Stimulated activated effector memory CD8-positive, alpha-beta T cell treated with anti-CD3 and anti-CD28 coated beads, Interleukin-12 subunit alpha, Interleukin-12 subunit beta, amount 100 ng/mL, for 72 hours (primary cell): Measurements from ENCODE around the gene ACP2.

ENCODE experiments used
- ATAC-seq: fragments of 150-1000 bp; cut with Tn5 transposase; 2 replicates; pipeline ENCODE4 v1.10.0; 2021
- DNase-seq, 2 donors: peaks; one replicate each; pipeline ENCODE4 v3.0.0; 2021 to 2022; ENCODE audit warnings: low spot score in 2 of 2
- H3K27ac Mint-ChIP-seq: one replicate; pipeline ENCODE4 v1.8.0; 2022; ENCODE audit warnings: mild to moderate bottlenecking, mixed read lengths
- H3K36me3 Mint-ChIP-seq: one replicate; pipeline ENCODE4 v1.8.0; 2022; ENCODE audit warnings: mild to moderate bottlenecking, mixed read lengths
- H3K4me1 Mint-ChIP-seq: one replicate; pipeline ENCODE4 v1.8.0; 2022; ENCODE audit warnings: mixed read lengths
- H3K4me3 Mint-ChIP-seq: one replicate; pipeline ENCODE4 v1.8.0; 2022; ENCODE audit warnings: mild to moderate bottlenecking, mixed read lengths
- H3K9me3 Mint-ChIP-seq: one replicate; pipeline ENCODE4 v1.8.0; 2022; ENCODE audit warnings: mixed read lengths

ACP2 gene

GRCh38 chr11:47257517-47258316 is 9.1 kb upstream of the ACP2 start, which contains the start of gene NR1H3:
Gene NR1H3 (plus strand): TSS chr11:47257996. CDS start chr11:47259217, 1,221 bp downstream.
- no peaks in the 10 kb centered on the region for H3K9me3 Mint-ChIP-seq
- DNase-seq: no peak
- H3K27ac Mint-ChIP-seq: peak within 1 kb of the TSS; percentile 58
- peaks cover 13% of the 10 kb centered on the region for H3K4me1 Mint-ChIP-seq
- no peaks in the 10 kb centered on the region for H3K36me3 Mint-ChIP-seq
- peak; percentile 38 for ATAC-seq
- no peak within 1 kb of the TSS for H3K4me3 Mint-ChIP-seq

DNA sequence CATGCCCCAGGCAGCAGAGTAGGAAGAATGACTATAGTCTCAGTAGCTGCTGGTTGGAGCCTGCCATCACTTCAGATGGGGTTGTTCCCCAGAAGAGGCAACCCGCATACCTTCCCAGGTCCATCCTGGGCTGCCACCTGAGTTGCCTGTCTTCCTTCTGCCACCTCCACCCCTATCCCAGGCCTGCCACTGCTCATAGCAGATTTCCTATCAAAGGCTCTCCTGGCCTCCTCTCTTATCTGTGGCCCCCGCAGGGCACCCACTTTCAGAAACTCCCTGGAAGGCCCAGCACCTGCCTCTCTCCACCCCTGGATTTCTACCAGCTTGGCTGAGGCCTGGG is 8.5 kb upstream of the ACP2 start:
- ATAC-seq (no peak), DNase-seq (no peak)
- Mint-ChIP-seq H3K9me3 (no peaks in the 10 kb centered on the region), H3K4me3 (no peak overlapping the region), H3K27ac (peak overlapping the region; percentile 58), H3K4me1 (peaks cover 13% of the 10 kb centered on the region), H3K36me3 (no peaks in the 10 kb centered on the region)

- H3K27ac Mint-ChIP-seq: peak overlapping the region; percentile 63
- DNase-seq: no peak
- H3K9me3 Mint-ChIP-seq: no peaks in the 10 kb centered on the region
- H3K4me1 Mint-ChIP-seq: peaks cover 13% of the 10 kb centered on the region
- ATAC-seq: no peak
- H3K36me3 Mint-ChIP-seq: no peaks in the 10 kb centered on the region
- H3K4me3 Mint-ChIP-seq: no peak overlapping the region
These were observed 7.8 kb upstream of the ACP2 start for GRCh38 chr11:47256374-47256773.

DNA sequence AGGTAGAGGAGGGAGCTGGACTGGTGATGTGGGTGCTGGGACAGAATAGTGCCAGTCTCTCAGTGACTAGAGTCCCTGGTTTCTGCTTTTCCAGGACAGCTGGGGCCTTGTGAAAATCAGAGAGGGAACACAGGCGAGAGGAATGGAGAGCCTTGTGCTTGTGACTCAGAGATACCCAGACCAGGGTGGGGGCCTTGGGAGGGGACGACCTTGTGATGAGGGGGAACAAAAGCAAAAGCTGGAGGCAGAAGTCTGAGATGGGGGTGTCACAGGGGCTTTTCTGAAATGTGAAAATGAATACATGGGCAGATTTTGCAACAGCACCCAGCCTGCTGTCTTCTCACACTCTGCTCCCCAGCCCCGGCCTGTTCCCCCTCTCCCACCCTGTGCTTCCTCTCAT is 5.8 kb upstream of the ACP2 start:
- no peak for DNase-seq
- Mint-ChIP-seq H3K4me3 (no peak overlapping the region), H3K36me3 (no peaks in the 10 kb centered on the region), H3K27ac (peak overlapping the region; percentile 63), H3K9me3 (no peaks in the 10 kb centered on the region), H3K4me1 (peaks cover 11% of the 10 kb centered on the region)
- no peak for ATAC-seq

- ATAC-seq (no peak), DNase-seq (no peak)
- Mint-ChIP-seq H3K4me1 (peaks cover 15% of the 10 kb centered on the region), H3K27ac (no peak overlapping the region), H3K9me3 (no peaks in the 10 kb centered on the region), H3K36me3 (no peaks in the 10 kb centered on the region), H3K4me3 (no peak overlapping the region)
These were observed 5.0 kb upstream of the ACP2 start for GRCh38 chr11:47253660-47254059.

DNA sequence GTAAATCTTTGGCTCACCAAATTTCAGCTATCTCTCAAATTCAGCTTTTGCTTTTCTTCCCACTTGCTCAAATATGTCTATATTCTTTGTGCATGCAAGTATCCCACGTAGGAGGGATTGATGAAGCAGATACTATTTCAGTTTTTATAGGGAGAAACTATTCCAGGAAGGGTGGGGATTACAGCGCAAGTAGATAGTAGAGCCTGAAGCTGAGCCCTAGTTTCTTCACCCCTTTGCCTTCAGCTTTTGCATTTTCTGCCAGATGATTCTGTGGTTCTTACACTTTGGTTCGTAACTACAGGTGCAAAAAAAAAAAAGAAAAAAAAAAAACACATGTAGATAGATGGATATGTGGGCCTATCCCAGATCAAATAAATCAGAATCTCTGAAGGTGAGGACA is 3.1 kb upstream of the ACP2 start:
- ATAC-seq: no peak
- H3K36me3 Mint-ChIP-seq: peaks cover 4% of the 10 kb centered on the region
- peaks cover 22% of the 10 kb centered on the region for H3K4me1 Mint-ChIP-seq
- H3K9me3 Mint-ChIP-seq: no peaks in the 10 kb centered on the region
- no peak overlapping the region for H3K4me3 Mint-ChIP-seq
- no peak for DNase-seq
- H3K27ac Mint-ChIP-seq: no peak overlapping the region

DNA sequence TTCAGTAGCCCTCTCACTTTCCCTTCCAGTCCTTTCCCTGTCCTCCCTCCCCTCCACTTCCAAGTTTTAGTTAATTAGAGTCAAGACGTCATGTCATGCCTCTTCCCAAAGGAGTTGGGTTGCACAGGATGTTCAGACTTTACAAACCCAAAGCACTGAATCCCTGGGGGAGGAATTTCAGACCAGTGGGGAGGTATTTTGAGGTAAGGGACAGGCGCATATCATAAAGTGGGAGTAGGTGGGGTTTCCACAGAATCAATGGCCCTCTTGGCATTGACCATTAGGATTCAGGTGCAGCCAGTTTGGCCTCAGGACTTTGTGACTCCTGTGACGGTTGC is 733 bp upstream of the ACP2 start:
- DNase-seq (no peak), ATAC-seq (no peak)
- Mint-ChIP-seq H3K9me3 (no peaks in the 10 kb centered on the region), H3K4me1 (peaks cover 28% of the 10 kb centered on the region), H3K27ac (peak overlapping the region; percentile 99), H3K36me3 (peaks cover 28% of the 10 kb centered on the region), H3K4me3 (peak overlapping the region; percentile 99)

DNA sequence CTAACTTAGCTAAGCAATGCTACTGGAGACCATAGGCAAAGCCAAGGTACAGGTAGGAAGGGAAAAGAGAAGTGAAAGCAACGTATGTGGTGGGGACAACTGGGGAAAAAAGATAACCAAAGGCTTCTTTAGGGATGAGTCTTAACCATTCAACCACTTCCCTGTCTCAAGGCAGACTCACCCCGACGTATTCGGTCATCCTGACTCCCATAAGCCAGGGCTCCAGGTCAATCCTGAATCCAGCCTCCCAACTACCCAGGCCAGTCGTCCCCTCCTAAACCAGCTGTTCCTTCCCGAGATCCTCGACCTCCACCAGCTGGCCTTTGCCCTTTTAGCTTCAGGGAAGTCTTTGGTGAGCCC is 330 bp downstream of the ACP2 start:
- peak overlapping the region; percentile 99 for H3K27ac Mint-ChIP-seq
- DNase-seq (no peak), ATAC-seq (peak; percentile 38)
- H3K9me3 Mint-ChIP-seq: no peaks in the 10 kb centered on the region
- peak overlapping the region; percentile 99 for H3K4me3 Mint-ChIP-seq
- peaks cover 38% of the 10 kb centered on the region for H3K36me3 Mint-ChIP-seq
- peaks cover 28% of the 10 kb centered on the region for H3K4me1 Mint-ChIP-seq

DNA sequence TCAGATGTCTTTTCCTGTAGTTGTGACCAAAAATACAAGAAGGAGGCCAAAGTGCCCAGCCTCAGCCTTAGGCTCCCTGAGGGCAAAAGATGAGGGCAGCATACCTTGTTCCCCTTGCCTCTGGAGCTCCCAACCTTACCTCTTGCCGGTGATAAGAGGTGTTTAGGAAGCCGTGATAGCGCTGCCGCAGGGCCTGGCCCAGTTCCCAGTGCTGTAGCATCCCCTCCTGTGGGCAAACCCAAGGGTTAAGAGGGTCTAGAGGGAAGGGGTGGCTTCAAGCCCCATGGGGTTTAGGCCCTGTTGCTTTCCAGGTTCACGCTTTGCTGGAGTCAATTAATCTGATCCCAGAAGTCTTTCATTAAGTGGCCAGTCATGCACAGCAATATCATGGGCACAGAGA is 1.1 kb downstream of the ACP2 start:
- no peak for DNase-seq
- Mint-ChIP-seq H3K36me3 (peaks cover 46% of the 10 kb centered on the region), H3K4me1 (peaks cover 28% of the 10 kb centered on the region), H3K9me3 (no peaks in the 10 kb centered on the region), H3K27ac (peak overlapping the region; percentile 99), H3K4me3 (peak overlapping the region; percentile 99)
- ATAC-seq: no peak

- H3K4me3 Mint-ChIP-seq: no peak overlapping the region
- ATAC-seq: no peak
- H3K4me1 Mint-ChIP-seq: peaks cover 45% of the 10 kb centered on the region
- DNase-seq: no peak
- H3K9me3 Mint-ChIP-seq: no peaks in the 10 kb centered on the region
- H3K36me3 Mint-ChIP-seq: peaks cover 63% of the 10 kb centered on the region
- H3K27ac Mint-ChIP-seq: peak overlapping the region; percentile 17
These were observed 2.8 kb downstream of the ACP2 start for GRCh38 chr11:47245611-47246357.

DNA sequence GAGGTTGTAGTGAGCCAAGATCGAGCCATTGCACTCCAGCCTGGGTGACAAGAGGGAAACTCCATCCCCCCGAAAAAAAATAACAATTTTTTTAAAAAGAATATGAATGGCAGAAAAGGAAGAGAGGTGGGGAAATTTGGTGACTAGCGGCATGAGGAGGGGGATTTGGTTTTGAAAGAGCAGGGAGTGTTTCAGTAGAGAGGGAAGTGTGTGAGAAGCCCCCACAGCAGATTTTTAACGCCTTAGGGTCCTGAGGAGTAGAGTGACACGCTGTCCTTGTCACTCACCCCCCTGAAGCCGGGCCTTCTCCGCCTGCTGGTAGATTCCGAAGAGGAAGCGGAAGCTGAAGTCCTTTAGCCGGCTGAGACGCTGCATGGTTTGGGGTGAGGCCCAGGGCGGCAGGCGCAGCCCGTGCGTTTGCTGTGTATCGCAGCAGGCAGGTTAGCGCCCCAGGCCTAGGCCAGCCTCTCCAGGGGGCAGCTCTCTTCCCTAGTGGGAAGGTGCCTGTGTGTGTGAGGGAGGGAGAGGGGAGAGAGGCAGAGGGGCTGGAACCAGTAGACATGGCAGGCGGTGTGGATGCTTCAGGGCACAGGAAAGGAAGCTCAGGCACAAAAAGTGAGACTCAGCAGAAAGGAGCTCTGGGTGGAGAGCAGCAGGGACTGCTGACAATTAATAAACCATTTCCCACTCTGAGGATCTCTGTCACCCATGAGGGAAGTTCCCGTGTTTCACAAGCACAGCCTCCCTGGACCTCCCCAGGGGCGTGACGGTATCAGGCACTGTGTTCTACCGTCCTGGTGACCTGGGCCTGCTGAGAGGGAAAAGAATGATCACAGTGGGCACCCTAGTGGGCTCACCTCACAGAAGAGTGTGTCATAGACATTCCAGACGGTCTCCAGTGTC is 3.9 kb downstream of the ACP2 start:
- no peak overlapping the region for H3K4me3 Mint-ChIP-seq
- peaks cover 74% of the 10 kb centered on the region for H3K36me3 Mint-ChIP-seq
- no peaks in the 10 kb centered on the region for H3K9me3 Mint-ChIP-seq

GRCh38 chr11:47243454-47243853 is 5.2 kb downstream of the ACP2 start:
- H3K4me3 Mint-ChIP-seq: no peak overlapping the region
- ATAC-seq: no peak
- no peaks in the 10 kb centered on the region for H3K9me3 Mint-ChIP-seq
- peaks cover 46% of the 10 kb centered on the region for H3K4me1 Mint-ChIP-seq
- peak overlapping the region; percentile 86 for H3K27ac Mint-ChIP-seq
- H3K36me3 Mint-ChIP-seq: peaks cover 86% of the 10 kb centered on the region
- no peak for DNase-seq

More for the DNA sequence above, 3.9 kb downstream of the ACP2 start:
- Mint-ChIP-seq H3K4me1 (peaks cover 53% of the 10 kb centered on the region), H3K27ac (peak overlapping the region; percentile 86)
- DNase-seq: no peak
- ATAC-seq: no peak

- no peak for ATAC-seq
- H3K9me3 Mint-ChIP-seq: no peaks in the 10 kb centered on the region
- no peak overlapping the region for H3K4me3 Mint-ChIP-seq
- no peak for DNase-seq
- peaks cover 94% of the 10 kb centered on the region for H3K36me3 Mint-ChIP-seq
- peaks cover 44% of the 10 kb centered on the region for H3K4me1 Mint-ChIP-seq
- peak overlapping the region; percentile 86 for H3K27ac Mint-ChIP-seq
These were observed 5.9 kb downstream of the ACP2 start for GRCh38 chr11:47242596-47243192.

GRCh38 chr11:47241841-47242301 is 6.7 kb downstream of the ACP2 start:
- ATAC-seq: peak; percentile 73
- Mint-ChIP-seq H3K4me3 (no peak overlapping the region), H3K27ac (peak overlapping the region; percentile 86), H3K9me3 (no peaks in the 10 kb centered on the region), H3K4me1 (peaks cover 41% of the 10 kb centered on the region), H3K36me3 (peaks cover 99% of the 10 kb centered on the region)
- no peak for DNase-seq

DNA sequence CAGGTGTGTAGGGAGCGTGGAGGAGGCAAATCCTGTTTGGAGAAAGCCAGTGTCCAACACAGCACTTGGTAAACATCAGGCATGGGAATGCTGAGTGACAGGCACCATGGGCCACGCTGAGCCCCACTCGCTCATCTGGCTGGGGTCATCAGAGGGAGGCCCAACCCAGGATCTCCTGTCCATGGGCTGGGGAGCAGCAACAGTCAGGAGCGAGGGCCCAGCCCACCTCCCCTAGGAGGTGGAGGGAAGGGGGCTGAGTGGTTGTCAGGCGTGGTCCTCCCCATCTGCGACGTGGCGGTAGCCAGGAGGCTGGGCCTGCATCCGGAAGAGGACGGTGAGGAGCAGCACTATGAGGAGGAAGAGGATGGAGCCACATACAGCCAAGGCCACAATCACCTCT is 8.8 kb downstream of the ACP2 start:
- no peak overlapping the region for H3K4me3 Mint-ChIP-seq
- H3K27ac Mint-ChIP-seq: peak overlapping the region; percentile 86

More for the DNA sequence above, 8.8 kb downstream of the ACP2 start:
- Mint-ChIP-seq H3K36me3 (peaks cover 100% of the 10 kb centered on the region), H3K9me3 (no peaks in the 10 kb centered on the region), H3K4me1 (peaks cover 46% of the 10 kb centered on the region)
- ATAC-seq (no peak), DNase-seq (no peak)
